ENCODE results near the gene VPS11.
A peak's percentile ranks its signal among the peaks of the same experiment; 100 is the strongest.

DNA sequence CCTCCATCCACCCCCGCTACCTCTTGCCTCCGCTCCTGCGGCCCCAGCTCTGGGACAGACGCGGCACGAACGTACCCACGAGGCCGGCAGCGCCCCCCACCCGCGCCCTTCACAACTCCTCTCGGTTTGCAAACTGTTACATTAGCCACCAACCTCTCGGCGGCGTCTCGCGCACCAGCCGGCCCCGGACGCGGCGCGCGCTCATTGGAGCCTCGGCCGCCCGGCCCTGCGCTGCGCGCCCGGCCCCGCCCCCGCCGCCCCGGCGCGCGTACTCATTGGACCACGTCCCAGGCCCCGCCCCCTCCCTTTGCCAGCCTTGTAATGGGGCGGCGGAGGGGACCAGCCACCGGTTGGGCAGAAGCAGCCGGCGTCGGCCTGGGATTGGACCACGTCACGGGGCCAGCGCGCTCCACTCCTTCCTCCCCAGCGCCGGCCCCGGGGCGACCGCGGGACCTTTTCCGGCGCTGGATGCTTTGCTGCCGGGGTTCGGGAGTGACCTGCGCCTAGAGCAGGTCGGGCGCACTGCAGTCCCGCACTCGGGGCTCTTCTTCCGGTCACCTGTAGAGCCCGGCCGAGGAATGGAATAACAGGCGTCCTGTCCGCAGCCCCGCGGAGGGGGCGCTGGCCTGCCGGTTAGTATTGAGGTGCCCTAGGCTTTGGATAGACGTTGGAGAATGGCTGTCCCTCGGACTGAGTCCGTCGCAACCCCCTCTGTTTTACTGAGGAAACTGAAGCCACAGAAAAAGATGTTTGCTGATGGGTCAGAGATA is 10.4 kb upstream of the VPS11 start, which contains the start of gene HYOU1:
- TF ChIP-seq, protein P1, sequence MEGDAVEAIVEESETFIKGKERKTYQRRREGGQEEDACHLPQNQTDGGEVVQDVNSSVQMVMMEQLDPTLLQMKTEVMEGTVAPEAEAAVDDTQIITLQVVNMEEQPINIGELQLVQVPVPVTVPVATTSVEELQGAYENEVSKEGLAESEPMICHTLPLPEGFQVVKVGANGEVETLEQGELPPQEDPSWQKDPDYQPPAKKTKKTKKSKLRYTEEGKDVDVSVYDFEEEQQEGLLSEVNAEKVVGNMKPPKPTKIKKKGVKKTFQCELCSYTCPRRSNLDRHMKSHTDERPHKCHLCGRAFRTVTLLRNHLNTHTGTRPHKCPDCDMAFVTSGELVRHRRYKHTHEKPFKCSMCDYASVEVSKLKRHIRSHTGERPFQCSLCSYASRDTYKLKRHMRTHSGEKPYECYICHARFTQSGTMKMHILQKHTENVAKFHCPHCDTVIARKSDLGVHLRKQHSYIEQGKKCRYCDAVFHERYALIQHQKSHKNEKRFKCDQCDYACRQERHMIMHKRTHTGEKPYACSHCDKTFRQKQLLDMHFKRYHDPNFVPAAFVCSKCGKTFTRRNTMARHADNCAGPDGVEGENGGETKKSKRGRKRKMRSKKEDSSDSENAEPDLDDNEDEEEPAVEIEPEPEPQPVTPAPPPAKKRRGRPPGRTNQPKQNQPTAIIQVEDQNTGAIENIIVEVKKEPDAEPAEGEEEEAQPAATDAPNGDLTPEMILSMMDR (IDR thresholded peaks at IDR 0.05; ENCODE audit: low read length) = peak; percentile 30
- TF ChIP-seq EZH2phosphoT487 (IDR thresholded peaks at IDR 0.05; ENCODE audit: low read length) = no peak

Data from MM.1S (cell line).